T-cell (primary cell): Measurements from ENCODE around the gene PGP. TPM values are rescaled to one million over a fixed set of nuclear protein-coding genes. Genes with fewer than 3 reads are reported as not detected.

Source experiments
- ATAC-seq, 4 experiments: fragments of 200-7000 bp in 3 of 4; fragments of 150-1000 bp in 1 of 4; cut with Tn5 transposase; replicated peaks in 1 of 4; 1 replicate in 3 of 4; 2 replicates in 1 of 4; pipeline ENCODE4 v1.10.0; 2021; ENCODE audit warnings: moderate library complexity in 3 of 4, mild to moderate bottlenecking in 2 of 4, moderate number of reproducible peaks in 1 of 4
- CTCF ChIA-PET, 2 donors: fragments of 300-600 bp; sonication (Branson Sonifier 250); formaldehyde crosslinking; loops; one replicate each; lab custom pipeline; 2022; ENCODE audit warnings: antibody characterized with exemption in 2 of 2; lab: Charles Lee
- POLR2A ChIA-PET, 2 donors: fragments of 300-600 bp; sonication (Branson Sonifier 250); formaldehyde crosslinking; loops; one replicate each; lab custom pipeline; 2022; ENCODE audit warnings: antibody characterized with exemption in 2 of 2; lab: Charles Lee
- DNase-seq, 35 experiments: peaks; one replicate each; pipeline versions ENCODE4 v3.0.0 to v3.0.0-alpha.2; 2013 to 2023
- H3K27ac ChIP-seq: one replicate; pipeline ENCODE4 v1.5.1; 2013; ENCODE audit warnings: low read length
- H3K27me3 ChIP-seq, 2 experiments: replicated peaks in 1 of 2; 1 replicate in 1 of 2; 2 replicates in 1 of 2; pipeline versions ENCODE4 v1.6.1 to v1.7.0; 2013; ENCODE audit warnings: low read length in 1 of 2, mixed read lengths in 1 of 2; ENCODE audit not compliant: control insufficient read depth in 2 of 2, insufficient read depth in 2 of 2; ENCODE audit errors: extremely low read depth in 1 of 2
- H3K36me3 ChIP-seq, 2 donors: 1 replicate in 1 of 2; 2 replicates in 1 of 2; pipeline versions ENCODE4 v1.6.1 to v1.7.0; 2013; ENCODE audit warnings: low read length in 1 of 2; ENCODE audit not compliant: control insufficient read depth in 2 of 2, insufficient read depth in 1 of 2; ENCODE audit errors: extremely low read depth in 1 of 2
- H3K4me1 ChIP-seq, 2 experiments: 1 replicate in 1 of 2; 2 replicates in 1 of 2; pipeline versions ENCODE4 v1.6.1 to v1.7.0; 2013; ENCODE audit warnings: low read length in 2 of 2, mixed read lengths in 1 of 2; ENCODE audit not compliant: insufficient read depth in 2 of 2, control insufficient read depth in 1 of 2; ENCODE audit errors: extremely low read depth in 1 of 2
- H3K4me3 ChIP-seq, 2 donors: 1 replicate in 1 of 2; 2 replicates in 1 of 2; pipeline versions ENCODE4 v1.5.1 to v1.7.0; 2013; ENCODE audit warnings: mild to moderate bottlenecking in 2 of 2, low read length in 1 of 2, moderate library complexity in 1 of 2; ENCODE audit not compliant: control insufficient read depth in 1 of 2; ENCODE audit errors: extremely low read depth in 1 of 2
- H3K9me3 ChIP-seq: 2 replicates; pipeline ENCODE4 v1.7.0; 2013
- H3K27ac Mint-ChIP-seq, 2 donors: one replicate each; pipeline ENCODE4 v1.8.0; 2020 to 2021; ENCODE audit warnings: mild to moderate bottlenecking in 2 of 2, mixed read lengths in 2 of 2
- H3K27me3 Mint-ChIP-seq, 2 donors: one replicate each; pipeline ENCODE4 v1.8.0; 2021 to 2022; ENCODE audit warnings: mixed read lengths in 2 of 2
- H3K36me3 Mint-ChIP-seq: one replicate; pipeline ENCODE4 v1.8.0; 2021; ENCODE audit warnings: mixed read lengths
- H3K4me1 Mint-ChIP-seq, 3 donors: one replicate each; pipeline ENCODE4 v1.8.0; 2020 to 2022; ENCODE audit warnings: mixed read lengths in 3 of 3, mild to moderate bottlenecking in 1 of 3
- H3K4me3 Mint-ChIP-seq, 3 donors: one replicate each; pipeline ENCODE4 v1.8.0; 2020 to 2022; ENCODE audit warnings: mild to moderate bottlenecking in 3 of 3, mixed read lengths in 3 of 3, moderate library complexity in 3 of 3
- H3K9me3 Mint-ChIP-seq, 3 donors: one replicate each; pipeline ENCODE4 v1.8.0; 2020 to 2022; ENCODE audit warnings: mixed read lengths in 3 of 3
- WGBS: methylation state at CpG from one replicate; pipeline ENCODE4 v1.1.5; 2013; ENCODE audit warnings: missing lambda C conversion rate; ENCODE audit not compliant: insufficient coverage; 5-methylcytosine and 5-hydroxymethylcytosine counted together
- total RNA-seq, 35 experiments: library from RNA in 6 of 35; stranded (reverse) in 6 of 35; fragments of 120-200 nt in 1 of 35; gene quantifications; one replicate each; pipeline versions ENCODE4 v1.2.1 to v1.2.4 and lab custom pipeline; 2013 to 2026

Gene PGP
- total RNA-seq, 5 donors from 2014 or later (not counting 1 experiment from before 2014, with no cell fraction given), result 12.7 to 23.1 (median 20.4) TPM

DNA sequence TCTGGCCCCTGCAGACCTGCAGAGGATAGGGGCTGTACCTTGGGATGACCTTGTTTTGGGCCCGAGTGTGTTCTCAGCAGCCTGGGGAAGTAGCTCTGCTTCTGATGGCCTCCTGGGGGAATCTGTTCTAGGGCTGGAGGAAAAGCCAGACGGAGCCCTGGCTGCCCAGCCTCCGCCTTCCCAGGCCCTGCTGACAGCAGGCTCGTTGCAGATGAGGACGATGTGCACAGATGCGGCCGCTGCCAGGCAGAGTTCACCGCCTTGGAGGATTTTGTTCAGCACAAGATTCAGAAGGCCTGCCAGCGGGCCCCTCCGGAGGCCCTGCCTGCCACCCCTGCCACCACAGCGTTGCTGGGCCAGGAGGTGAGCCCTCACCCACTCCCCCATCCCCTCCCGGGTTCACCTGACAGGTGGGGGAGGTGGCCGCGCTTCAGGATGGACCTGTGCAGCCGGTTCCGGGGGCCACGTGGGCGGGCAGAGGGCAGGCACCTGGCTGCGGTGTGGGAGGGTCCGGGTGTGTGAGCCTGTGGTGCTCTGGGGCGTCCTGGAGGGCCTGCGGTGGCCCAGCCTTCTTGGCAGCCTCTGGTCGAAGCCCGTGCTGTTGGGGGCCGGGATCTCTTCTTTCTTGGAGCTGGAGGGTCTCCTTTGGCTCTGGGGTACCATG, 13.7 kb upstream of the PGP start:
- H3K4me1 Mint-ChIP-seq, result peaks cover 6 to 28% (median 20%) of the 10 kb centered on the region in 3 donors
- ATAC-seq, result no peak

DNA sequence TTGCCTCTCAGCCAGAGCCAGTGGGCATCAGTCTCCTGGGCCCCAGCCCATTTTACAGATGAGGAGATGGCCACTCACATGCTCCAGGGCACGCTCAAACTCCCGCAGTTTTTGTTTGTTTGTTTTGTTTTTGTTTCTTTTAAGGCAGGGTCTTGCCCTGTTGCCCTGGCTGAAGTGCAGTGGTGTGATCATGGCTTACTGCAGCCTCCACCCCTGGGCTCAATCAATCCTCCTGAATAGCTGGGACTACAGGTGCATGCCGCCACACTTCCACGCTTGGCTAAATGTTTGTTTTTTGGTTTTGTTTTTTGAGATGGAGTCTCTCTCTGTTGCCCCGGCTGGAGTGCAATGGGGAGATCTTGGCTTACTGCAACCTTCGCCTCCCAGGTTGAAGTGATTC, 12.3 kb upstream of the PGP start:
- DNase-seq (no peak), ATAC-seq (no peak)
- ChIA-PET POLR2A (no interaction called here), CTCF (interaction anchor here in 1 of 2 donors (1.2 kb wide), 1 partner anchor 24 kb away, joined by 3 read pairs; the partner anchor contains the start of gene ECI1)
- H3K36me3 Mint-ChIP-seq, result peaks cover 16% of the 10 kb centered on the region
- H3K27ac Mint-ChIP-seq, result no peak overlapping the region
- Histone ChIP-seq H3K4me3 (no peak overlapping the region), H3K27me3 (peaks cover 0 to 18% of the 10 kb centered on the region in 2 experiments), H3K4me1 (peaks cover 3 to 31% of the 10 kb centered on the region in 2 experiments), H3K27ac (no peak overlapping the region), H3K9me3 (no peaks in the 10 kb centered on the region), H3K36me3 (peaks cover 21 to 37% of the 10 kb centered on the region in 2 donors)
- H3K4me1 Mint-ChIP-seq, result peaks cover 6 to 28% (median 20%) of the 10 kb centered on the region in 3 donors
- no peaks in the 10 kb centered on the region for H3K9me3 Mint-ChIP-seq
- no peaks in the 10 kb centered on the region for H3K27me3 Mint-ChIP-seq
- no peak overlapping the region for H3K4me3 Mint-ChIP-seq
- 98% methylated on average over 4 of the region's 6 CpGs for WGBS

More for the DNA sequence above, 13.7 kb upstream of the PGP start:
- Histone ChIP-seq H3K27me3 (peaks cover 0 to 27% of the 10 kb centered on the region in 2 experiments), H3K4me1 (peaks cover 3 to 23% of the 10 kb centered on the region in 2 experiments), H3K4me3 (no peak overlapping the region), H3K9me3 (no peaks in the 10 kb centered on the region), H3K36me3 (peaks cover 31 to 51% of the 10 kb centered on the region in 2 donors), H3K27ac (no peak overlapping the region)
- Mint-ChIP-seq H3K27me3 (no peaks in the 10 kb centered on the region), H3K4me3 (no peak overlapping the region), H3K9me3 (no peaks in the 10 kb centered on the region), H3K27ac (no peak overlapping the region), H3K36me3 (peaks cover 18% of the 10 kb centered on the region)
- WGBS, result 92% methylated on average over 20 of the region's 25 CpGs
- ChIA-PET CTCF (no interaction called here), POLR2A (no interaction called here)
- no peak for DNase-seq

DNA sequence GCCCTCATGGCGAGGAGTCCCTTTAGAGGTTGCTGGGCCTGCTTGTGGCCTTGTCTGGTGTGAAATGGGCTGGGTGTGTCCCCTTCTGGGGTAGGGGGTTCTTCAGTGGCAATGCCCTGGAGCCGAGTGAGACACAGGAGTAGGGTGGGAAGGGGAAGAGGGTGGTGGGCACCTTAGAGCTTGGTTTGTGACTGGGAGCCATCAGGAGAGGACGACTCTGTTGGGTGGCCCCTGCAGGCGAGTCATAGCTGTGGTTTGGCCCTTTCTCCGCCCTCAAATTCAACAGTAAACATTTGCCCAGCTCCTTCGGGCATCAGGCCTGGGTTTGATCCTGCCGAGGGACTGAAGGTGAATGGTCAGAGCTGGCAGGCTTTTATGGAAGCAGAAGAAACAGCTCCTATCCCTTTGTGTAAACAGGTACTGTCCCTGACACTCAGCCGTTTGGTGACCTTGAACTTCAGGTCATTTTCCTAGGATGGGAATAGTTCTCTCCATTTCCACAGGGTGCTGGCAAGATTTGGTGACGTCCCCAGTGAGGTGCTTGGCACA, 11.7 kb upstream of the PGP start:
- Mint-ChIP-seq H3K4me1 (peaks cover 6 to 28% (median 20%) of the 10 kb centered on the region in 3 donors), H3K27ac (no peak overlapping the region), H3K4me3 (peak overlapping the region; percentile 29 to 49 (median 39)), H3K9me3 (no peaks in the 10 kb centered on the region), H3K36me3 (peaks cover 10% of the 10 kb centered on the region), H3K27me3 (no peaks in the 10 kb centered on the region)
- Histone ChIP-seq H3K4me1 (peaks cover 3 to 31% of the 10 kb centered on the region in 2 experiments), H3K27me3 (peaks cover 0 to 14% of the 10 kb centered on the region in 2 experiments), H3K4me3 (no peak overlapping the region), H3K27ac (no peak overlapping the region), H3K36me3 (peaks cover 21 to 32% of the 10 kb centered on the region in 2 donors), H3K9me3 (no peaks in the 10 kb centered on the region)
- 66% methylated on average over 3 of the region's 9 CpGs for WGBS
- ATAC-seq (no peak), DNase-seq (no peak)
- ChIA-PET CTCF (interaction anchor here in 1 of 2 donors (1.2 kb wide), 1 partner anchor 25 kb away, joined by 3 read pairs; the partner anchor contains the start of gene ECI1), POLR2A (no interaction called here)

DNA sequence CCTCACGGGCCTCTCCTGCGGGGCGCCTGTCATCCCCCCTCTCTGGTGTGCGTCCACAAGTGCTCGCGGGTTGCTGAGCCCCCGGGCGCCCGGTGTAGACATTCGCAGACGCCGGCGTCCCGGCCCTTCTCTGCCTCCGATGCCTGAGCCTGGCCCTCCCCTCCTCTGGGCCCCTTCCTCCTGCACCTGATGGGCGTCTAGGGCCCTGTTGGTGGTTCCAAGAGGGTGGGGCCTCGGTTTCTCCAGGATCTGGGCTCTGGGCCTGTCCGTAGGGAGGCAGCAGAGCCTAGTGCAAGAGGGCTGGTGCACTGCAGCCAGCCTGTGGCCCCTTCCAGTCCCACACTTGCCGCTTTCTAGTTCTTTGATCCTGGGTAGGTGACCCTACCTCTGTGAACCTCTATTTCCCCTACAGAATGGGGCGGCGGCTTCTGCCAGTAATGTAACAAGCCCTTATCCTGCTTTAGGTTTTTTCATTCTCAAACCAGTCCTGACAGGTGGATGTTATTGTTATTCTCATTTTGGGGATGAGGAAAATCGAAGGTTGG, 9.4 kb upstream of the PGP start:
- Mint-ChIP-seq H3K27me3 (no peaks in the 10 kb centered on the region), H3K9me3 (no peaks in the 10 kb centered on the region), H3K27ac (peak overlapping the region in 1 of 2 donors; percentile 3), H3K36me3 (no peaks in the 10 kb centered on the region), H3K4me3 (peak overlapping the region; percentile 68 to 77 (median 77)), H3K4me1 (peaks cover 6 to 28% (median 20%) of the 10 kb centered on the region in 3 donors)
- DNase-seq (peak in 15 of 35 experiments; percentile 5 to 38 (median 20)), ATAC-seq (peak; percentile 16 to 30 (median 24))
- no peaks in the 10 kb centered on the region for H3K9me3 ChIP-seq
- H3K4me3 ChIP-seq, result peak overlapping the region; percentile 70 to 93
- peaks cover 0 to 11% of the 10 kb centered on the region in 2 experiments for H3K27me3 ChIP-seq
- WGBS, result under 1% methylated on average over 10 of the region's 22 CpGs
- CTCF ChIA-PET, result no interaction called here
- H3K27ac ChIP-seq, result peak overlapping the region; percentile 55
- POLR2A ChIA-PET, result no interaction called here
- H3K36me3 ChIP-seq, result peaks cover 13 to 16% of the 10 kb centered on the region in 2 donors
- peaks cover 3 to 31% of the 10 kb centered on the region in 2 experiments for H3K4me1 ChIP-seq

DNA sequence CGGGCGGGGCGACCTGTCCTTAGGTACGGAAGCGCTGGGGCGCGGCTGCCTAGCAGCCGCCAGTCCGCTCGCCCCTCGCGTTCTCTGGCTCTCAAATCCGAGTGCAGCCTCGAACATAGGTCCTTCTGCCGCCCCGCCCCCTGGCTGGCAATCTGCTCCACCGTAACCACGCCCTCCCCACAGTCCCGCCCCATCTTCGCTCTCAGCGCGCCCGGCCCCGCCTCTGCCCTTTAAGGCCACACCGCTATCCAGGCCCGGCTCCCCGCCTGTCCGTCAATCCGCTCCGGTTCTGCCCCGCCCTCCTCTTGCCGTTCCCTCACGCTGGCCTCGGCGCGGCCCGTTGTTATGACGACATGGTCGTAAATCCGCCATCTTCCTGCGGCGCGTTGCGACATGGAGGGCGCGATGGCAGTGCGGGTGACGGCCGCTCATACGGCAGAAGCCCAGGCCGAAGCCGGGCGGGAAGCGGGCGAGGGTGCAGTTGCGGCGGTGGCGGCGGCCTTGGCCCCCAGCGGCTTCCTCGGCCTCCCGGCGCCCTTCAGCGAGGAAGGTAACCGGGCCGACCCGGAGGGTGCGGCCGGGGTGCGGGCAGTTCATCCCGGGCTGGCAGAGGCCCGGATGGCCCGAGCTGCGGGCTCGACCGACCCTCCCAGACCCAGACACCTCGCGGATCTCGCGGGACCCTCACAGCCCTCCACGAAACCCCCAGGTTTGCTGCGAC, 8.7 kb upstream of the PGP start, which contains the start of gene E4F1:
Gene E4F1 (plus strand): TSS at position 371 of the 721 bp plus-strand sequence. CDS start 23 bp downstream, at position 394.
- ATAC-seq (peak; percentile 95 to 97 (median 97)), DNase-seq (peak; percentile 92 to 99 (median 97))
- under 1% methylated on average over 82 of the region's 82 CpGs for WGBS
- Histone ChIP-seq H3K27ac (peak within 1 kb of the TSS; percentile 60), H3K4me1 (peaks cover 3 to 31% of the 10 kb centered on the region in 2 experiments), H3K27me3 (peaks cover 0 to 10% of the 10 kb centered on the region in 2 experiments), H3K36me3 (peaks cover 7 to 9% of the 10 kb centered on the region in 2 donors), H3K4me3 (peak within 1 kb of the TSS; percentile 70 to 93), H3K9me3 (no peaks in the 10 kb centered on the region)
- H3K9me3 Mint-ChIP-seq, result no peaks in the 10 kb centered on the region
- H3K4me3 Mint-ChIP-seq, result peak within 1 kb of the TSS; percentile 68 to 88 (median 77)
- peaks cover 6 to 28% (median 20%) of the 10 kb centered on the region in 3 donors for H3K4me1 Mint-ChIP-seq
- ChIA-PET POLR2A (no interaction called here), CTCF (interaction anchor here (0.6 kb wide), 2 partner anchors 70 to 83 kb away, joined by 3 to 4 read pairs; no protein-coding TSS in a partner anchor)
- H3K36me3 Mint-ChIP-seq, result no peaks in the 10 kb centered on the region
- H3K27ac Mint-ChIP-seq, result peak within 1 kb of the TSS; percentile 53 to 84
- no peaks in the 10 kb centered on the region for H3K27me3 Mint-ChIP-seq
